Activated T-helper 17 cell treated with anti-CD3 and anti-CD28 coated beads, Interleukin-2, amount 50 U/mL, for 72 hours (primary cell): Measurements from ENCODE around the gene PKDREJ. TPM values are rescaled to one million over a fixed set of nuclear protein-coding genes. Genes with fewer than 3 reads are reported as not detected.

Experiments used
- ATAC-seq: fragments of 150-1000 bp; cut with Tn5 transposase; replicated peaks from 2 replicates; pipeline ENCODE4 v1.10.0; 2021; ENCODE audit warnings: mild to moderate bottlenecking, moderate library complexity
- H3K27ac Mint-ChIP-seq: one replicate; pipeline ENCODE4 v1.8.0; 2022; ENCODE audit warnings: mixed read lengths
- H3K27me3 Mint-ChIP-seq: one replicate; pipeline ENCODE4 v1.8.0; 2022; ENCODE audit warnings: mixed read lengths
- H3K36me3 Mint-ChIP-seq: one replicate; pipeline ENCODE4 v1.8.0; 2022; ENCODE audit warnings: low read depth, mild to moderate bottlenecking, mixed read lengths
- H3K4me1 Mint-ChIP-seq: one replicate; pipeline ENCODE4 v1.8.0; 2022; ENCODE audit warnings: mixed read lengths
- H3K4me3 Mint-ChIP-seq: one replicate; pipeline ENCODE4 v1.8.0; 2022; ENCODE audit warnings: mild to moderate bottlenecking, mixed read lengths
- H3K9me3 Mint-ChIP-seq: one replicate; pipeline ENCODE4 v1.8.0; 2022; ENCODE audit warnings: mixed read lengths
- total RNA-seq, 2 donors: library from RNA; stranded (reverse); gene quantifications; one replicate each; pipeline ENCODE4 v1.2.3, GENCODE V29; 2022

The PKDREJ gene
- total RNA-seq, 2 donors from 2014 or later = not detected

- ATAC-seq = peak; percentile 85
- H3K36me3 Mint-ChIP-seq = no peaks in the 10 kb centered on the region
- peak overlapping the region; percentile 19 for H3K4me3 Mint-ChIP-seq
- peaks cover 3% of the 10 kb centered on the region for H3K4me1 Mint-ChIP-seq
- no peak overlapping the region for H3K27ac Mint-ChIP-seq
- peaks cover 61% of the 10 kb centered on the region for H3K27me3 Mint-ChIP-seq
- H3K9me3 Mint-ChIP-seq = no peaks in the 10 kb centered on the region
These were observed 511 bp downstream of the PKDREJ start for GRCh38 chr22:46262449-46263215.

DNA sequence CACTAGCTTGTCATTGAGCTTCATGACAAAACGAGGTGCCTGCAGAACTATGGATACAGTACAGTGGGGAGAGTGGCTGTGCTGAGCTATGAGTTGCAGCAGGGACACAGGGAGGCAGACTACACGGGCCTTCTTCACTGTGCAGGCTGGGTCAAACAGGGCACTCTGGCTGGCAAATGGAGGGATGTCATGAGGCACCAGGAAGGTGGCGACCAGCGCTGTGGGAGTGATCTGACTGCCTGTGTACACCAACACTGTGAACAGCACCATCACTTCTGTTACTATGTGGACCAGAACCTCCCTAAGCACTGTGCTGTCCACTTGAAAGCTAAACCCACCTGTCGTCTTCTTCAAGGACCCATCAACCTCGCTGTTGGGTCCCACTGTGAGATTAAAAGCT lies 3.1 kb downstream of the PKDREJ start:
- Mint-ChIP-seq H3K27ac (no peak overlapping the region), H3K9me3 (no peaks in the 10 kb centered on the region), H3K4me3 (no peak overlapping the region), H3K27me3 (peaks cover 55% of the 10 kb centered on the region), H3K4me1 (peaks cover 8% of the 10 kb centered on the region), H3K36me3 (no peaks in the 10 kb centered on the region)
- no peak for ATAC-seq

DNA sequence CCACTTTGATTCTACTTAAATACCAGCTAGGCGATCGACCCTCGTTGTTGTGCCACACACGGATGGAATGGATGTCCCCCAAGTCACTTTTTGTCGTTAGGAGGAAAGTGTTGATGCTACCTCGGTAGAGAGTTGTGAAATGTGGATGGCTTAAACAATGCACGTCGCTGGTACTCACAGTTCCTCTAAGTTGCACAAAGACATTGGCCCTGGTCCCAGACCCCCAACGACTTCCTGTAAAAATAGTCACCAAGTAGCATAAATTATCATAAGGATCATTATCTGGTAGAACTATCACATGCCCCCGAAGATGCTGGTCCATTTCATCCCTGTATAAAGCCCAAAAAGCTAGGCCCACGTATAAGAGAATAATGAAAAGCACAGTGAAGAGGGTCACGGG lies 3.8 kb downstream of the PKDREJ start:
- ATAC-seq = no peak
- Mint-ChIP-seq H3K27me3 (peaks cover 53% of the 10 kb centered on the region), H3K36me3 (peaks cover under 1% of the 10 kb centered on the region), H3K4me1 (peaks cover 11% of the 10 kb centered on the region), H3K9me3 (no peaks in the 10 kb centered on the region), H3K4me3 (no peak overlapping the region), H3K27ac (no peak overlapping the region)

DNA sequence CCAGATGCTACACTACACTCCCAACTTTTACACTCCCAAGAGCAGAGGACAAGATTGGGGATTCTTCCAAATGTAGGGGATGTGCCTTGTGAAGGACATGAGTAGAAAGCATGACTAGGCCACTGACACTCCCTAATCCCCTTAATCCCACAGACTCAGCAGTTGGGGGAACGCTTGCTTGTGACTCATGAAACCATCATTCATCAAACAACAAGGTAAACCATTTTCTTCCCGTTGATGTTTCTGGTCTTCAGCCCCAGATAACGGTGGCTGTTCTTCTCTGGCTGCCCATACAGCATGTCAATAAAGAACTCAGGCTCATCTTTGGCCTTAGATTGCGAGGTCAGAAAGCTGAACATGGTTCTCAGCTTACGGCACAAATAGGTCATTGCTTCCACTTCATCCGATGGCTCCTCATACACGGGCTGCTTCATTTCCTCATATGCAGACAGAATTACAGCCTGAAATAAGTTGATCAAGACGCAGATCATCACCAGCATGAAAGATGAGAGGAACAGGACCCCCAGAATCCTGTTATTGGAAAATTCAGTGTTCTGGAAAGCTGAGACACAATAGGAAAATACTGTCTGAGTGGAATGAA lies 6.7 kb downstream of the PKDREJ start:
- no peak overlapping the region for H3K27ac Mint-ChIP-seq

DNA sequence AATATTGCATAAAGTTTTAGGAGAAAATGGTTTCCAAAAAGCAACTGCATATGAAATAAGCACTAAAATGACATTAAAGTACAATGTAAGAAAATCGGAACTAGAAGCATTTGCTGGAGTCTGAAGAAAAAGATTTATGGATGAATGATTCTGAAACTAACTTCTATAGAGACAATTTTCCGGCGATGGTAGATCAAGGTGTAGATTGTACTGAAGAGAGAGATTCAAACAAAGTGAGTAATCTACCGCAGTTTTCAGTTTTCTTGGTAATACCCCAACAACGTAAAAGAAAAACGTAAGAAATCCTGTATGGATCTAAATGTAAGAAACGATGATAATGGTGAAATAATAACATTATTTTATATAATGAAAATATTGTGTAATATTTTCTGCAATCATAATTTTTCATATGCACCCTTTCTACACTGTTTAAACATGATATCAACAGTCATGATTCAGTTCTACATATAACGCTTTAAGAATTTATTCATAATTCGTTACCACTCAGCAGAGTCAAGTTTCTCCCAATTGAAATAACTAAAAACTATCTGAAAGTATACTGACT lies 11.2 kb downstream of the PKDREJ start:
- Mint-ChIP-seq H3K27me3 (peaks cover 5% of the 10 kb centered on the region), H3K36me3 (peaks cover 5% of the 10 kb centered on the region), H3K4me3 (peak overlapping the region; percentile 80), H3K9me3 (no peaks in the 10 kb centered on the region), H3K27ac (peak overlapping the region; percentile 80), H3K4me1 (peaks cover 22% of the 10 kb centered on the region)
- peak; percentile 44 for ATAC-seq

More for the DNA sequence above, 6.7 kb downstream of the PKDREJ start:
- no peaks in the 10 kb centered on the region for H3K9me3 Mint-ChIP-seq
- H3K4me1 Mint-ChIP-seq = peaks cover 16% of the 10 kb centered on the region
- peak; percentile 13 for ATAC-seq
- H3K4me3 Mint-ChIP-seq = no peak overlapping the region
- peaks cover 5% of the 10 kb centered on the region for H3K36me3 Mint-ChIP-seq
- peaks cover 36% of the 10 kb centered on the region for H3K27me3 Mint-ChIP-seq

GRCh38 chr22:46251266-46251665 lies 11.9 kb downstream of the PKDREJ start:
- H3K4me3 Mint-ChIP-seq = peak overlapping the region; percentile 80
- no peak for ATAC-seq
- no peaks in the 10 kb centered on the region for H3K9me3 Mint-ChIP-seq
- H3K36me3 Mint-ChIP-seq = peaks cover 5% of the 10 kb centered on the region
- H3K4me1 Mint-ChIP-seq = peaks cover 18% of the 10 kb centered on the region
- H3K27me3 Mint-ChIP-seq = no peaks in the 10 kb centered on the region
- peak overlapping the region; percentile 80 for H3K27ac Mint-ChIP-seq

DNA sequence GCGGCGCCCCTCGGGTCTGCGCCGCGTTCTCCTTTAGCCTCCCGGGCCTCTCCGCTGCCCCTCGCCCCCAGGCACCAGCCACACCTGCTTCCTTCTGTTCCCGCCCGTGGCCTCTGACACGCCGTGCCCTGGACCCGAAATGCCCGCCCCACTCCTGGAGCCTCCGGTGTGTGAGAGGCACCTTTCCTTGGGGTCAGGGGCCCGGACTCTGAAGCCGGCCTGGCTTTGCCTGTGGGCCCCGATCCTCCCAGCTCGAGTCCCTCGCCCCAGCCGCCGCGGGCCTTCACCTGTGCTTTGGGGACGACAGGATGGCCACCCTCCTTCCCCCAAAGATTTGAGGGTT lies 12.4 kb downstream of the PKDREJ start:
- Mint-ChIP-seq H3K27me3 (no peaks in the 10 kb centered on the region), H3K4me3 (peak overlapping the region; percentile 80), H3K27ac (peak overlapping the region; percentile 80), H3K4me1 (peaks cover 18% of the 10 kb centered on the region), H3K36me3 (peaks cover 5% of the 10 kb centered on the region), H3K9me3 (no peaks in the 10 kb centered on the region)
- ATAC-seq = no peak

DNA sequence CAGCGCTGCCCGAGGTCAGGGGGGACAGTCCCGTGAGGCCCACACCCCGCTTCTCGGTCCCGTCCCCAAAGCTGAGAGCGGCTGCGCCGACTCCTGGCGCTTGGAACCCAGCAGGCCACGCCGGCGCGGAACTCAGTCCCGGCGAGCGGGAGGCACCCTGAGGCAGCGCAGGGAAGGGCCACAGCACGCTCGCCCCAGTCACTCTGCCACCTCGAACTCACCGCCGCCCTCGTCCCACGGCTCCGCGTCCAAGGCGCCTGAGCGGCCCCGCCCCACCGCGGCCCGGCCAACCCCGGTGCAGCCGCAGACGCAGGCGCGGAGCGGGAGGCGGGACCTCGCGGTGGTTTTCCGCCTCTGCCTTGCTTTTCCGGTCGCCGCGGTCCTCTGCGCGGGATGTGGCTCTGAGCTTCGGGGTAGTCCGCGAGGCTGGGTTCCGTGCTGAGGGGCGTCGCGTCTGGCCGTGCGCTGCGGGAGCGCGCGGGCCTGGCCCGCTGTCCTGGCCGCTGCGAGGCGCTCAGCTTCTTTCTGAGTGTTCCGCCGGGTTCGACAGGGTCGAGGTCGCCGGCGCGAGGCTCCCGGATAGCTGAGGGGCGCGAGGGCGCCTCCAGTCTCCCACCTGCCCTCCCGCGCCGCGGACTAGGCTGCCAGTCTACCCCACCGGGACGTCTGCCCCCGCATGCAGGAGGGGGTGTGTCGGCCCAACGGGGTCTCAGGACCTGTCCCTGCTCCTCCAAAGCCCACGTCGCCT lies 12.9 kb downstream of the PKDREJ start, which contains the start of gene CDPF1:
CDPF1 (minus strand) TSS at position 259 of the 748 bp plus-strand sequence. CDS start 2,009 bp downstream, outside the sequence.
- H3K36me3 Mint-ChIP-seq = peaks cover 5% of the 10 kb centered on the region
- no peaks in the 10 kb centered on the region for H3K9me3 Mint-ChIP-seq
- H3K4me1 Mint-ChIP-seq = peaks cover 18% of the 10 kb centered on the region
- H3K27me3 Mint-ChIP-seq = no peaks in the 10 kb centered on the region
- H3K27ac Mint-ChIP-seq = peak within 1 kb of the TSS; percentile 80
- H3K4me3 Mint-ChIP-seq = peak within 1 kb of the TSS; percentile 80
- peak; percentile 87 for ATAC-seq

GRCh38 chr22:46247443-46247975 lies 15.6 kb downstream of the PKDREJ start:
- Mint-ChIP-seq H3K36me3 (peaks cover 11% of the 10 kb centered on the region), H3K27ac (no peak overlapping the region), H3K27me3 (no peaks in the 10 kb centered on the region), H3K9me3 (no peaks in the 10 kb centered on the region), H3K4me1 (peaks cover 10% of the 10 kb centered on the region), H3K4me3 (no peak overlapping the region)
- no peak for ATAC-seq

DNA sequence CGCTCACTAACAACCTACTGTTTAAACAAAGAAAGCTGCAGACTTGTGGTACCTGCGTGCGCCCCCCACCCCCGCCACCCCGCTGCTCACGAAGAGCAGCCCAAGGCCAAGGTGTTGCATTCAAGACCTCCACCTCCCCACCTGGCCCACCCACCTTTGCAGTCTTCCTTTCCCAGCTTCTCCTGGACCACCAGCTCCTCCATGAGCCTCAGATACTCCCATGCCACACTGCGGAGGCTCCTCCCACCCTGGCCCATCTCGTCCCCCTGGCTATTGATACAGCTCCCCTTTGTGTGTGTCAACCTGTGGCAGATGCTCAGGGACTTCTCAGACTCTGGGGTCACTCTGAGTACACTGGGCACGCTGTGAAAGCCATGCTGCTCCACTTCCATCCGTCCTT lies 17.0 kb downstream of the PKDREJ start:
- Mint-ChIP-seq H3K36me3 (peaks cover 11% of the 10 kb centered on the region), H3K4me1 (peaks cover 3% of the 10 kb centered on the region), H3K4me3 (no peak overlapping the region), H3K27me3 (no peaks in the 10 kb centered on the region), H3K9me3 (no peaks in the 10 kb centered on the region), H3K27ac (no peak overlapping the region)
- ATAC-seq = no peak

DNA sequence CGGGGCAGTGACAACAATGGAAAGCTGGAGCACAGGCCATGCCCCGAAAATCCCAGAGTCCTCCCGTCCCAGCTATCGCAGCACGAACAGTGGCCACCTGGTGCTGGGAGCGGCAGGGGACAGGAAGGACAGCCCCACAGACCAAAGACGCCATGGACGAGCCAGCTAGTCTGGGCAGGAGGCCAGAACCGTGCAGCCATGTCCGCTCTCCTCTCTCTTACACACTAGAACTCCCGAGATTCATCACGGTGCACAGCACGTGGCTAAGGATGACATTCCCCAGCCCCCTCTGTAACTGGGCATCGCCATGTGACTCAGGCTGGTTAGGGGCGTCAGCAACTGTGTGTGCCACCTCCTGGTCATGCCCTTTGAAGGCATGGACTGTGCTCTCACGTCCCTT lies 17.6 kb downstream of the PKDREJ start:
- Mint-ChIP-seq H3K27me3 (no peaks in the 10 kb centered on the region), H3K4me3 (no peak overlapping the region), H3K27ac (no peak overlapping the region), H3K9me3 (no peaks in the 10 kb centered on the region), H3K36me3 (peaks cover 11% of the 10 kb centered on the region), H3K4me1 (no peaks in the 10 kb centered on the region)
- no peak for ATAC-seq

DNA sequence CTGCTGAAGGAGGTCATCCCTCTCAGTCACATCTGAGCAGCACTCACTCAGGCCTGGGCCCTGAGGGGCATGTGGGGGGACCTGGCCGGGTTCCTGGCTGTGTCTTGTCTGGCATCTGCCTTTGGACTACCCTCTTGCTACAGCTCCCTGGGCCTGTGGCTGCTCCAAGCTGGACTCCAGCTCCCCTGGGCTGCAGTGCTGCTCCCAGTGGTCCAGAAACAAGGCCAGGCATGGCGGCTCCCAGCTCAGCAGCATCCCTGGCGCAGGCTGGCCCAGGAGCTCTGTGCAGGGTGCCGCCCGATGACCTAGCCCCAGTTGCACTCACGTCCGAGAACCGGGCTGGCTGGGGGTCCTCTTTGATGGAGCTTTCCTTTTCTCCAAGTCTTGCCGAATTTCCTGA lies 18.4 kb downstream of the PKDREJ start:
- ATAC-seq = no peak
- H3K36me3 Mint-ChIP-seq = peaks cover 11% of the 10 kb centered on the region
- H3K27ac Mint-ChIP-seq = no peak overlapping the region
- H3K4me1 Mint-ChIP-seq = peaks cover under 1% of the 10 kb centered on the region
- no peak overlapping the region for H3K4me3 Mint-ChIP-seq
- no peaks in the 10 kb centered on the region for H3K9me3 Mint-ChIP-seq
- no peaks in the 10 kb centered on the region for H3K27me3 Mint-ChIP-seq

- no peak overlapping the region for H3K27ac Mint-ChIP-seq
- ATAC-seq = no peak
- H3K4me3 Mint-ChIP-seq = no peak overlapping the region
- H3K4me1 Mint-ChIP-seq = peaks cover 4% of the 10 kb centered on the region
- H3K27me3 Mint-ChIP-seq = no peaks in the 10 kb centered on the region
- H3K36me3 Mint-ChIP-seq = peaks cover 11% of the 10 kb centered on the region
- no peaks in the 10 kb centered on the region for H3K9me3 Mint-ChIP-seq
These were observed 21.1 kb downstream of the PKDREJ start for GRCh38 chr22:46242076-46242475.

GRCh38 chr22:46241396-46242007 lies 21.6 kb downstream of the PKDREJ start:
- H3K27me3 Mint-ChIP-seq = no peaks in the 10 kb centered on the region
- no peak overlapping the region for H3K4me3 Mint-ChIP-seq
- H3K9me3 Mint-ChIP-seq = no peaks in the 10 kb centered on the region
- no peak for ATAC-seq
- no peak overlapping the region for H3K27ac Mint-ChIP-seq
- H3K36me3 Mint-ChIP-seq = peaks cover 14% of the 10 kb centered on the region
- peaks cover 4% of the 10 kb centered on the region for H3K4me1 Mint-ChIP-seq
